BE2C (cell line): Measurements from ENCODE around the gene KIRREL3.
"Not testable (repeated sequence)": the region's sequence is repeated elsewhere in the genome, so short reads cannot be mapped to it uniquely, and the experiment has no call there.

Experiments used
- DNase-seq: peaks from one replicate; pipeline ENCODE4 v3.0.0-alpha.2; 2020
- H3K27me3 ChIP-seq: fragments of 250-450 bp; sonication (Bioruptor Pico); 2 replicates; pipeline ENCODE4 v1.5.1; 2020; ENCODE audit warnings: mild to moderate bottlenecking
- H3K36me3 ChIP-seq: fragments of 250-450 bp; sonication (Bioruptor Pico); 2 replicates; pipeline ENCODE4 v1.5.1; 2020; ENCODE audit warnings: mild to moderate bottlenecking
- H3K4me1 ChIP-seq: fragments of 250-450 bp; sonication (Bioruptor Pico); 2 replicates; pipeline ENCODE4 v1.5.1; 2020
- H3K4me3 ChIP-seq: 2 replicates; pipeline ENCODE4 v1.5.1; 2011; ENCODE audit warnings: low read depth, low read length
- H3K9me3 ChIP-seq: fragments of 250-450 bp; sonication (Bioruptor Pico); 2 replicates; pipeline ENCODE4 v1.5.1; 2020
- TF ChIP-seq, protein P1 (sequence below): IDR thresholded peaks from 2 replicates; pipeline ENCODE4 v1.5.1; 2012; ENCODE audit warnings: mild to moderate bottlenecking, low read depth, low read length

KIRREL3 gene

GRCh38 chr11:126963115-126963514 lies 37.5 kb downstream of the KIRREL3 start:
- H3K27me3 ChIP-seq = peaks cover 20% of the 10 kb centered on the region
- TF ChIP-seq, protein P1, sequence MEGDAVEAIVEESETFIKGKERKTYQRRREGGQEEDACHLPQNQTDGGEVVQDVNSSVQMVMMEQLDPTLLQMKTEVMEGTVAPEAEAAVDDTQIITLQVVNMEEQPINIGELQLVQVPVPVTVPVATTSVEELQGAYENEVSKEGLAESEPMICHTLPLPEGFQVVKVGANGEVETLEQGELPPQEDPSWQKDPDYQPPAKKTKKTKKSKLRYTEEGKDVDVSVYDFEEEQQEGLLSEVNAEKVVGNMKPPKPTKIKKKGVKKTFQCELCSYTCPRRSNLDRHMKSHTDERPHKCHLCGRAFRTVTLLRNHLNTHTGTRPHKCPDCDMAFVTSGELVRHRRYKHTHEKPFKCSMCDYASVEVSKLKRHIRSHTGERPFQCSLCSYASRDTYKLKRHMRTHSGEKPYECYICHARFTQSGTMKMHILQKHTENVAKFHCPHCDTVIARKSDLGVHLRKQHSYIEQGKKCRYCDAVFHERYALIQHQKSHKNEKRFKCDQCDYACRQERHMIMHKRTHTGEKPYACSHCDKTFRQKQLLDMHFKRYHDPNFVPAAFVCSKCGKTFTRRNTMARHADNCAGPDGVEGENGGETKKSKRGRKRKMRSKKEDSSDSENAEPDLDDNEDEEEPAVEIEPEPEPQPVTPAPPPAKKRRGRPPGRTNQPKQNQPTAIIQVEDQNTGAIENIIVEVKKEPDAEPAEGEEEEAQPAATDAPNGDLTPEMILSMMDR = no peak
- no peaks in the 10 kb centered on the region for H3K9me3 ChIP-seq
- H3K4me3 ChIP-seq = no peak overlapping the region
- no peaks in the 10 kb centered on the region for H3K36me3 ChIP-seq
- H3K4me1 ChIP-seq = no peaks in the 10 kb centered on the region
- DNase-seq = no peak

DNA sequence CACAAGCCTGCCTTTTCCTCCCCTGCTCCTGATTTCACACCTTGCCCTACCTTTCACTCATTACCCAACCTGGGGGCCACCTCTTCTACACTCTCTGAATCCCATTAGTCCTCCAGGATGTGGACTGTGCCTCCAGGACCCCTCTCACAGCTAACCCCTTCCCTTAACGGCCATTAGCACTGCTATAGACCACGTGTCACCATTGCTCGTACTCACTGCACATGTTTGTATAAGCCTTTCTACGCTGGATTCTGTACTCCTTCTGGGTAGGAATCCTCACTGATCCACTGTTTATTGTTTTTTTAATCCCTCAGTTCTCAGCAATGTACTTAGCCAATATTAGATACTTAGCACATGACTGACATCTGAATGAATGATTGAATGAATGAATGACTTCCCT lies 40.9 kb downstream of the KIRREL3 start:
- TF ChIP-seq, protein P1 = no peak
- no peak overlapping the region for H3K4me3 ChIP-seq
- no peaks in the 10 kb centered on the region for H3K36me3 ChIP-seq
- H3K4me1 ChIP-seq = no peaks in the 10 kb centered on the region
- DNase-seq = no peak
- peaks cover 5% of the 10 kb centered on the region; the same call in 1 of the 2 replicates for H3K27me3 ChIP-seq
- H3K9me3 ChIP-seq = no peaks in the 10 kb centered on the region

- DNase-seq = no peak
- H3K4me3 ChIP-seq = no peak overlapping the region
- H3K36me3 ChIP-seq = no peaks in the 10 kb centered on the region
- H3K4me1 ChIP-seq = no peaks in the 10 kb centered on the region
- TF ChIP-seq, protein P1 = no peak
- peaks cover 8% of the 10 kb centered on the region; the same call in 1 of the 2 replicates for H3K27me3 ChIP-seq
- H3K9me3 ChIP-seq = no peaks in the 10 kb centered on the region
Observed at GRCh38 chr11:126956635-126957034, 43.9 kb downstream of the KIRREL3 start.

- not testable (repeated sequence) for H3K4me1 ChIP-seq, H3K4me3 ChIP-seq, H3K9me3 ChIP-seq, H3K36me3 ChIP-seq, DNase-seq
- peaks cover 10% of the 10 kb centered on the region for H3K27me3 ChIP-seq
Observed at GRCh38 chr11:126952533-126952932, 48.0 kb downstream of the KIRREL3 start.

GRCh38 chr11:126951465-126951864 lies 49.1 kb downstream of the KIRREL3 start:
- no peaks in the 10 kb centered on the region for H3K36me3 ChIP-seq
- no peak overlapping the region for H3K4me3 ChIP-seq
- H3K9me3 ChIP-seq = no peaks in the 10 kb centered on the region
- DNase-seq = no peak
- TF ChIP-seq, protein P1 = no peak
- H3K27me3 ChIP-seq = peaks cover 18% of the 10 kb centered on the region
- no peaks in the 10 kb centered on the region for H3K4me1 ChIP-seq

- H3K36me3 ChIP-seq = no peaks in the 10 kb centered on the region
- peaks cover 10% of the 10 kb centered on the region for H3K27me3 ChIP-seq
- TF ChIP-seq, protein P1 = no peak
- no peak overlapping the region for H3K4me3 ChIP-seq
- no peaks in the 10 kb centered on the region for H3K9me3 ChIP-seq
- no peaks in the 10 kb centered on the region for H3K4me1 ChIP-seq
- DNase-seq = no peak
Observed at GRCh38 chr11:126949066-126949891, 51.3 kb downstream of the KIRREL3 start.
